ENCODE data around the gene KLK4.
"Not testable (repeated sequence)": the region's sequence is repeated elsewhere in the genome, so short reads cannot be mapped to it uniquely, and the experiment has no call there.

The KLK4 gene

DNA sequence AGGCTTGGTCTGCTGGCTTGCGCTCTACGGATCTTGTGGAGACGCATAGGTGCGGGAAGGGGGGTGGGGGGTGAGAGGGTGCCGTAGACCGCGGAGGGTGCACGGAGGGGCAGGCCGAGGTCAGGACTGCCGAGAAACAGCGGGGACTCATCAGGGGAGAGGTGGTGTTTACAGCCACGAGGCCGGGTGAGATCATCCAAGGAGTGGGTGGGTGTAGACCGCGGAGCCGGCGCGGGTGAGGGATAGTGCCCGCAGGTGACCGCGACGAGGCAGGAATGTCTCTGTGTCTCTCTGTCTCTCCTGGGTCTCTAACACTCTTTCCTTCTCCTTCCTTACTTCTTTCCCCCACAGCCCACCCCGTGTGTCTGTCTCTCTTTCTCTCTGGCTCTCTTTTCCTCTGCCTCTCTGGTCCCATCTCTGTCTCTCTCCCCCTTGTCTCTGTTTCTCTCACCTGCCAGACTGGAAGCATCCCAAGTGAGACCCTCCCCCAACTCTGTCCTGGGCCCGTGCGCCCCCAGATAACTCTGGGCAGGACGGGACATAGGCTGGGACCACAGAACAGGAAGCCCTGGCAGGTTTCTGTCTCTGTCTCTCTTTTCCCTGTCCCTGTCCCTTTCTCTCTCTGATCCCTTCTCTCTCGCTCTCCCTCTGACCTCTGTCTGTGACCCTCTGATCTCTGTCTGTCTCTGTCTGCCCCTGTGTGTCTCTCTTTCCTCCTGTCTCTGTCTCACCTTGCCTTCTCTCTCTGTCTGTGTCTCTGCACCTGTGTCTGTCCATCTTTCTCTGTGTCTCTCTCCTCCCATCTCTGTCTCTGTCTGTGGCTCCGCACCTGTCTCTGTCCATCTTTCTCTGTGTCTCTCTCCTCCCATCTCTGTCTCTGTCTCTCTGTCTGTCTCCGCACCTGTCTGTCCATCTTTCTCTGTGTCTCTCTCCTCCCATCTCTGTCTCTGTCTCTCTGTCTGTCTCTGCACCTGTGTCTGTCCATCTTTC lies 1.8 kb upstream of the KLK4 start:
- DNase-seq = no peak

DNA sequence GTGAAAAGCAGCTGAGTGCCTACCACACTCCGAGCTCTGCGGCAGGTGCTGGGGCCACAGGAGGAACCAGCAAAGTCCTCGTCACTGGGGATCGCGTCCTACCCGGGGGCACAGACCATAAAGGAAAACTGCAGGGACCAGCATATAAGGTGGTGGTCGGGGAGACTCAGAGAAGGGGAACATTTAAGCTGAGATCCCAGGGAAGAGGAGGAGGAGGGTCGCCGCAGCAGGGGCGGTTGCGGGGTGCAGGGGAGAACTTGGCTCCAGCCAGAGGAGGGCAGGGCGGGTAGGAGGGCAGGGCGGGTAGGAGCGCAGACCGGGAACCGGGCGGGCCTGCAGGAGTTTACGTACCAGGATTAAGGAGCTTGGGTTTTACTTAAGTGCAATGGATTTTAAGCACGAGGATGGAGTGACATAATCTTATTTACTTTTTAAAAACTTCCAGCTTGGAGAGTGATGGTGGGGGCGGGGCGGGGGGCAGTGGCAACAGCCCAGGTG lies 956 bp upstream of the KLK4 start:
- no peak for DNase-seq

GRCh38 chr19:50910722-50911121 lies 473 bp downstream of the KLK4 start:
- no peak for DNase-seq

- peak; percentile 38 for DNase-seq
Observed at GRCh38 chr19:50909240-50910070, 1.7 kb downstream of the KLK4 start.

- DNase-seq = no peak
Observed at GRCh38 chr19:50908336-50908735, 2.9 kb downstream of the KLK4 start.

GRCh38 chr19:50906217-50906616 lies 5.0 kb downstream of the KLK4 start:
- no peak for DNase-seq

GRCh38 chr19:50902640-50903039 lies 8.6 kb downstream of the KLK4 start:
- no peak for DNase-seq

- no peak for DNase-seq
Observed at GRCh38 chr19:50899569-50899968, 11.6 kb downstream of the KLK4 start.

GRCh38 chr19:50898018-50898417 lies 13.2 kb downstream of the KLK4 start:
- no peak for DNase-seq

GRCh38 chr19:50897612-50898011 lies 13.6 kb downstream of the KLK4 start:
- no peak for DNase-seq

- no peak for DNase-seq
Observed at GRCh38 chr19:50897191-50897607, 14.0 kb downstream of the KLK4 start.

DNA sequence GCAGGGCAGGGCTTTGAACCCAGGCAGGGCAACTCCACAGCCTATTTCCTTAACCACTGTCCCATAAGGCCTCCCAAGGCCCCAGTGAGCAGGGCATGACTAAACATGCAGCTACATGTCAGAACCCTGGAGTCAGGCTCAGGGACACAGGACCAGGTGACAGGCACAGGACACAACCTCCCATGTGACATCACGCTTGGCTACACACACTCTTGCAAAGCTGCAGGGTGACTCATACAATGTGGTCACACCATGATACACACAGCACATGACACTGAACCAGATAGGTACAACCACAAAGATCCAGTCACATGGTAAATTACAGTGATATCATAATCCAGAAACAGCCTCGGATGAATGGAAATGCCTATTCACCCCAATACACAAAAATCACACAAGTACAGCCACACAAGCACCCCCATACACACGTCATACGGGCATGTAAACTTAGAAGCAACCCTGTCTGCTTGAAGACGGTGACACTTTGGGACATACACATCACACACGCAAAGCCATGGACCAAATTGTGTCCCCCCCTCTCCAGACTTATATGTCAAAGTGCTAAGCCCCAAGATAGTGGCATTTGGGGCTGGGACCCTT lies 14.5 kb downstream of the KLK4 start:
- DNase-seq = peak; percentile 55

DNA sequence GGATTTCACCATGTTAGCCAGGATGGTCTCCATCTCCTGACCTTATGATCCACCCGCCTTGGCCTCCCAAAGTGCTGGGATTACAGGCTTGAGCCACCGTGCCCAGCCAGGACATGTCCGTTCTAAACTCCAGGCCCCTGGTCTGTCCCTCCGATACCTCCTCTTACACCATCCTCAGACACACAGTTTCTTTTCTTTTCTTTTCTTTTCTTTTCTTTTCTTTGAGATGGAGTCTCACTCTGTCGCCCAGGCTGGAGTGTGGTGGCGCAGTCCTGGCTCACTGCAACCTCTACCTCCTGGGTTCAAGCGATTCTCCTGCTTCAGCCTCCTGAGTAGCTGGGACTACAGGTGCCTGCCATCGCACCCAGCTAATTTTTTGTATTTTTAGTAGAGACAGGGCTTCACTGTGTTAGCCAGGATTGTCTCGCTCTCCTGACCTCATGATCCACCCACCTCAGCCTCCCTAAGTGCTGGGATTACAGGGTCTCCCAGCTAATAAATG lies 15.1 kb downstream of the KLK4 start:
- DNase-seq = not testable (repeated sequence)

- DNase-seq = no peak
Observed at GRCh38 chr19:50894478-50895356, 16.5 kb downstream of the KLK4 start.

- DNase-seq = no peak
Observed at GRCh38 chr19:50893047-50893736, 18.0 kb downstream of the KLK4 start.

- DNase-seq = no peak
Observed at GRCh38 chr19:50891253-50891625, 20.0 kb downstream of the KLK4 start.

DNA sequence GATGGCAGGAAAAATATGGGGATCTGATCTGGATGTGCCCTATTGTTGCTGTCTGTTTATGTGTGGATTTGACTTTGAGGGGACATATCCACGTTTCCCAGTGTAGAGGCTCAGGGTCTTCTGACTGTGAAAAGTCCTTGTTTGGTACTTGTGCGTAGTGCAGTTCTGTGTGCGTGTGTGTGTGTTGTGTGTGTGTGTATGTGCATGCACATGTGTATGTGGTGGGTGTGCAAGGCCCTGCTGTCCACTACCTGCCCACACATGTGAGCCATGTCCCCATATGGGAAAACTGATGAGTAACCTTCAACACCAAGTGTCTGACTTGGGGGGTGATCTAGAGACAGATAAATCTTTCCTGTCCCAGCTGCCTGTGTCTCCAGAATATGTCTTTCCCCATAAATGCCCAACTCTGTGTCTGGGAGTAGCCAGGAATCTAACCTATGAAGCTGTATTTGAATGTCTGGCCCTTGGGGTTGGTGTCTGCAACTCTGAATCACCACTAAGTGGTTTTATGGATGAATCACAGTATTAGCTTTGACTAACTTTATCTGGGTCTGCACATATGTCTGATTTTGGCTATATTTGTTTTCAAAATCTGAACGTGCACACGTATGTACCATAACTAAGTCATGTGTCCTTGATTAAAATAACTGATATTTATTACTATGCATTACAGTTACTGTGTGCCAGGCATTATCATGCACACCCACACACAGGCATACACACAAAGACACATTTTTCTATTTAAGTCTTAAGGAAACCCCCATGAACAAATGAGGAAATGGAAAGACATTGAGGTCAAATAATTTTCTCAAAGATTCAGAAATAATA lies 20.6 kb downstream of the KLK4 start:
- no peak for DNase-seq

GRCh38 chr19:50889638-50890037 lies 21.6 kb downstream of the KLK4 start:
- no peak for DNase-seq

GRCh38 chr19:50882188-50882587 lies 29.0 kb downstream of the KLK4 start:
- DNase-seq = no peak

- DNase-seq = no peak
Observed at GRCh38 chr19:50880241-50880640, 31.0 kb downstream of the KLK4 start.
